Ovary (tissue), 3 donors: ENCODE results near the gene PLEKHA6.

Experiments used
- EP300 ChIP-seq: sonication (generic); formaldehyde crosslinking; IDR thresholded peaks from one replicate; pipeline ENCODE4 v1.6.1; 2017; ENCODE audit warnings: antibody characterized with exemption
- POLR2A ChIP-seq: fragments of 450-650 bp; IDR thresholded peaks from one replicate; pipeline ENCODE4 v1.6.1; 2017; ENCODE audit warnings: antibody characterized with exemption, mild to moderate bottlenecking, moderate library complexity
- TF ChIP-seq, protein P1 (sequence below), 3 donors: fragments of 450-650 bp in 2 of 3; fragments of 200-600 bp in 1 of 3; IDR thresholded peaks; one replicate each; pipeline versions ENCODE4 v1.5.1 to v1.8.0; 2016 to 2022; ENCODE audit warnings: antibody characterized with exemption in 3 of 3, mild to moderate bottlenecking in 1 of 3
- donor health status: DM: no; HTN: no; CAD: no.

DNA sequence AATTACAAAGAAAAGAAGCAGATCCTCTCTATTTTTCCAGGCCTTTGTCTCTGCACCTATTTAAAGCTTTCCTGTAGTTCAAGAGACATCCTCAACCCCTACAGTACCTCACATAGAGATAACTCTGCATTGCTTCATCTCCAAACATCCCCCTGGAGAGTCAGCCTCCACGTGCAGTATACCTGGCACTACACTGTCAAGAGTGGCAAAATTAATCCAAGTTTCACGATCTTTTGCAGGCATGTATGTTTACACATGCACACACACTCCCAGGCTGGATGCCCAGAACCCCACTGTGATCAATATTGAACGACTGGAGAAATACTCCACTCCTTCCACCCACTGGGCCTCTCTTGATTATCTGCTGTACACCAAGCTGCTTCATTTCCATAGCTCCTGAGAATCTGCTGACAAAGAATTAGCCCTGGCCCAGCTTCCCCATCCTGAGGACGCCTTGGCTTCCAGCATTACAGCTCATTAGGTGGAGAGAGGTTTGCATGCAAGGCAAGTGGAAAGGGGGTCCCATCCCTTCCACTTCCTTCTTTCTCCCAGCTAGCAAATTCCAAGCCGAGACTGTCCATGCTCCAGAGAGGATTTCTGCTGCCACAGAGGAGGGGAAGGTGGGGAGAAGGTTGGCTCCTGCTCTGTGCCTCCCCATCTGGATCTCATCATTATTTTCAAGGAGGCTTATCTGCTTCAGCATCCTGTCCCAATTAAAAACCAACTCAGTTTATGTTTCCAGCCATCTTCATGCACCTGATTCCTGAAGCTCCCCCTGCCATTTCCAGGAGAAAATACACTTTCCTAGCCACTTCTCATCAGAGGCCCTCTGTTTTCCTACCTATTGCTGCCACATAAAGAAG, 79.4 kb downstream of the PLEKHA6 start:
- TF ChIP-seq POLR2A, result no peak
- TF ChIP-seq, protein P1, sequence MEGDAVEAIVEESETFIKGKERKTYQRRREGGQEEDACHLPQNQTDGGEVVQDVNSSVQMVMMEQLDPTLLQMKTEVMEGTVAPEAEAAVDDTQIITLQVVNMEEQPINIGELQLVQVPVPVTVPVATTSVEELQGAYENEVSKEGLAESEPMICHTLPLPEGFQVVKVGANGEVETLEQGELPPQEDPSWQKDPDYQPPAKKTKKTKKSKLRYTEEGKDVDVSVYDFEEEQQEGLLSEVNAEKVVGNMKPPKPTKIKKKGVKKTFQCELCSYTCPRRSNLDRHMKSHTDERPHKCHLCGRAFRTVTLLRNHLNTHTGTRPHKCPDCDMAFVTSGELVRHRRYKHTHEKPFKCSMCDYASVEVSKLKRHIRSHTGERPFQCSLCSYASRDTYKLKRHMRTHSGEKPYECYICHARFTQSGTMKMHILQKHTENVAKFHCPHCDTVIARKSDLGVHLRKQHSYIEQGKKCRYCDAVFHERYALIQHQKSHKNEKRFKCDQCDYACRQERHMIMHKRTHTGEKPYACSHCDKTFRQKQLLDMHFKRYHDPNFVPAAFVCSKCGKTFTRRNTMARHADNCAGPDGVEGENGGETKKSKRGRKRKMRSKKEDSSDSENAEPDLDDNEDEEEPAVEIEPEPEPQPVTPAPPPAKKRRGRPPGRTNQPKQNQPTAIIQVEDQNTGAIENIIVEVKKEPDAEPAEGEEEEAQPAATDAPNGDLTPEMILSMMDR (IDR thresholded peaks at IDR 0.05), result no peak
- TF ChIP-seq EP300, result no peak
